Measurements from ENCODE around the gene TCP11L1. TPM values are rescaled to one million over a fixed set of nuclear protein-coding genes. Genes with fewer than 3 reads are reported as not detected.

Gene TCP11L1
- total and polyA plus RNA-seq, 2 of the 8 experiments (the other 6 are each of a cell fraction or from before 2014, with no cell fraction given): 10.9 to 23.1 TPM

DNA sequence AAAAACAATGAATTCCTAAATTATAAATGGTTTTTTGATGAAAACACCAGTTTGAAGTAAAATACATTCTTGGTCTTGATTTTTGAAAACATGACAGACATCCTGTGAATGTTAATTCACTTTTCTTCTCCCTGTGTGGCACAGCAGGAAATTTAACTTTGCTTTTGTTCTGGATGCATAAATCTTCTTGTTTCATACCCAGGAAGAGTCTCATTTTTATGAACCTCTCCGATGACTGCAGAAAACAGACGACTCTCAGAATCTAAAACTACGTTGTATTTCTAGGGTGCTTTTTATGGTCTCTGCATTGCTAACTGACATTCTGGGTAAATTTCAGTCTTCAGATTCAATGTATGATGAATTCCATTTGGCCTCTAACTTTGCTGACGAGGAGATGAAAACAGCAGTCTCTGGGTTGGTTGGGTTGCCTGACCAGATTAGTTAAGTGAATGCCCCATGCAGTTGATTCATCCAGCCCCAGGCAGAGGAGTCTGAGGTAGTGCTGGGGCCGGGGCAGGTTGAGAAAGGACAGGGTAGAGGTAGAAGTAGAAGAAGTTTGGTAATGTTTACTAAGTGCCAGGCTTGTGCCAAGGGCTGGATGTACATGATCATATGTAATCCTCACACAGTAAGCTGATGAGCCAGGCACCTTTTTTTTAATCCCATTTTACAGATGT, 20.1 kb downstream of the TCP11L1 start (continued):
- TF ChIP-seq, protein P1, sequence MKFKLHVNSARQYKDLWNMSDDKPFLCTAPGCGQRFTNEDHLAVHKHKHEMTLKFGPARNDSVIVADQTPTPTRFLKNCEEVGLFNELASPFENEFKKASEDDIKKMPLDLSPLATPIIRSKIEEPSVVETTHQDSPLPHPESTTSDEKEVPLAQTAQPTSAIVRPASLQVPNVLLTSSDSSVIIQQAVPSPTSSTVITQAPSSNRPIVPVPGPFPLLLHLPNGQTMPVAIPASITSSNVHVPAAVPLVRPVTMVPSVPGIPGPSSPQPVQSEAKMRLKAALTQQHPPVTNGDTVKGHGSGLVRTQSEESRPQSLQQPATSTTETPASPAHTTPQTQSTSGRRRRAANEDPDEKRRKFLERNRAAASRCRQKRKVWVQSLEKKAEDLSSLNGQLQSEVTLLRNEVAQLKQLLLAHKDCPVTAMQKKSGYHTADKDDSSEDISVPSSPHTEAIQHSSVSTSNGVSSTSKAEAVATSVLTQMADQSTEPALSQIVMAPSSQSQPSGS (IDR thresholded peaks at IDR 0.05; ENCODE audit: low read length): no peak
- TF ChIP-seq EZH2 (IDR thresholded peaks at IDR 0.05; ENCODE audit: low read depth, low read length, severe bottlenecking): no peak
- no peak for TF ChIP-seq KDM1A (IDR thresholded peaks at IDR 0.05; ENCODE audit: borderline replicate concordance, low read length)
